Activated B cell treated with CpG ODN at 0.5 μM for 24 hours (primary cell): Measurements from ENCODE around the gene NPAS4. TPM values are rescaled to one million over a fixed set of nuclear protein-coding genes. Genes with fewer than 3 reads are reported as not detected.

Experiments
- ATAC-seq: fragments of 200-7000 bp; cut with Tn5 transposase; one replicate; pipeline ENCODE4 v1.10.0; 2021; ENCODE audit warnings: low read depth, mild to moderate bottlenecking, moderate library complexity
- CTCF ChIA-PET: fragments of 350-600 bp; sonication (Branson Sonifier 250); formaldehyde crosslinking; loops from one replicate; lab custom pipeline; 2021; ENCODE audit warnings: antibody characterized with exemption; lab: Charles Lee
- POLR2A ChIA-PET: fragments of 350-600 bp; sonication (Branson Sonifier 250); formaldehyde crosslinking; loops from one replicate; lab custom pipeline; 2021; ENCODE audit warnings: antibody characterized with exemption; lab: Charles Lee
- DNase-seq: peaks from one replicate; pipeline ENCODE4 v3.0.0; 2022
- H3K27ac Mint-ChIP-seq: one replicate; pipeline ENCODE4 v1.8.0; 2020; ENCODE audit warnings: mixed read lengths
- H3K27me3 Mint-ChIP-seq: one replicate; pipeline ENCODE4 v1.8.0; 2021; ENCODE audit warnings: mixed read lengths
- H3K36me3 Mint-ChIP-seq: one replicate; pipeline ENCODE4 v1.8.0; 2021; ENCODE audit warnings: low read depth, mixed read lengths
- H3K4me1 Mint-ChIP-seq: one replicate; pipeline ENCODE4 v1.8.0; 2021; ENCODE audit warnings: mixed read lengths
- H3K4me3 Mint-ChIP-seq: one replicate; pipeline ENCODE4 v1.8.0; 2020; ENCODE audit warnings: mild to moderate bottlenecking, mixed read lengths
- H3K9me3 Mint-ChIP-seq: one replicate; pipeline ENCODE4 v1.8.0; 2020; ENCODE audit warnings: mixed read lengths
- intact Hi-C: fragments of 100-400 bp; cut with micrococcal nuclease; formaldehyde crosslinking; loops from one replicate; pipeline ENCODE4 v1.15.1; 2024
- total RNA-seq: library from RNA; stranded (reverse); gene quantifications from 2 replicates; pipeline ENCODE4 v1.2.3, GENCODE V29; 2022
- TF ChIP-seq, protein P1 (sequence below): fragments of 200-600 bp; IDR thresholded peaks from one replicate; pipeline ENCODE4 v1.8.0; 2022; ENCODE audit warnings: antibody characterized with exemption, mild to moderate bottlenecking

The NPAS4 gene
- total RNA-seq, 1 donor from 2014 or later, result not detected

DNA sequence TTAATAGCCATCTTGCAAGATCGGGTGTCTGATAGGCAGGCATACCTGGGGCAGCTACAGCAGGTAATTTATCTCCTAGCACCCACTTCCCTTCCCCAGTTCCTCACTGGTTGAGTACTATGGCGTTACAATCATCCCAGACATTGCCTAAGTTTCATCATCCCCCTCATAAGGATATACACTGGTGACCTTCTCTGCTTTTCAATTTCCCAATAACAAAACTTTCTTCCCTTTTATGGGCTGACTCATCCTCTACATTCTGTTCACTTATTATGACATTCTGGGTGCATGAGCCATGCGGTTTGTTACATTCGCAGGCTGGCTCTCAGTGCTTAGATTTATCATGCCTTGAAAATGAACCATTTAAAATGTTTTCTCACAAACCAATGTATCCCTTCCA is 22.8 kb downstream of the NPAS4 start:
- peaks cover 11% of the 10 kb centered on the region for H3K9me3 Mint-ChIP-seq
- POLR2A ChIA-PET, result no interaction called here
- ATAC-seq, result no peak
- no peak for DNase-seq
- no peak overlapping the region for H3K27ac Mint-ChIP-seq
- peaks cover 4% of the 10 kb centered on the region for H3K27me3 Mint-ChIP-seq
- TF ChIP-seq, protein P1, sequence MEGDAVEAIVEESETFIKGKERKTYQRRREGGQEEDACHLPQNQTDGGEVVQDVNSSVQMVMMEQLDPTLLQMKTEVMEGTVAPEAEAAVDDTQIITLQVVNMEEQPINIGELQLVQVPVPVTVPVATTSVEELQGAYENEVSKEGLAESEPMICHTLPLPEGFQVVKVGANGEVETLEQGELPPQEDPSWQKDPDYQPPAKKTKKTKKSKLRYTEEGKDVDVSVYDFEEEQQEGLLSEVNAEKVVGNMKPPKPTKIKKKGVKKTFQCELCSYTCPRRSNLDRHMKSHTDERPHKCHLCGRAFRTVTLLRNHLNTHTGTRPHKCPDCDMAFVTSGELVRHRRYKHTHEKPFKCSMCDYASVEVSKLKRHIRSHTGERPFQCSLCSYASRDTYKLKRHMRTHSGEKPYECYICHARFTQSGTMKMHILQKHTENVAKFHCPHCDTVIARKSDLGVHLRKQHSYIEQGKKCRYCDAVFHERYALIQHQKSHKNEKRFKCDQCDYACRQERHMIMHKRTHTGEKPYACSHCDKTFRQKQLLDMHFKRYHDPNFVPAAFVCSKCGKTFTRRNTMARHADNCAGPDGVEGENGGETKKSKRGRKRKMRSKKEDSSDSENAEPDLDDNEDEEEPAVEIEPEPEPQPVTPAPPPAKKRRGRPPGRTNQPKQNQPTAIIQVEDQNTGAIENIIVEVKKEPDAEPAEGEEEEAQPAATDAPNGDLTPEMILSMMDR, result no peak
- no peak overlapping the region for H3K4me3 Mint-ChIP-seq
- H3K4me1 Mint-ChIP-seq, result peaks cover 3% of the 10 kb centered on the region
- intact Hi-C loops, result no loop called here
- CTCF ChIA-PET, result interaction anchor here (0.9 kb wide), 1 partner anchor 13 kb away, joined by 4 read pairs; no protein-coding TSS in a partner anchor
- peaks cover 4% of the 10 kb centered on the region for H3K36me3 Mint-ChIP-seq

DNA sequence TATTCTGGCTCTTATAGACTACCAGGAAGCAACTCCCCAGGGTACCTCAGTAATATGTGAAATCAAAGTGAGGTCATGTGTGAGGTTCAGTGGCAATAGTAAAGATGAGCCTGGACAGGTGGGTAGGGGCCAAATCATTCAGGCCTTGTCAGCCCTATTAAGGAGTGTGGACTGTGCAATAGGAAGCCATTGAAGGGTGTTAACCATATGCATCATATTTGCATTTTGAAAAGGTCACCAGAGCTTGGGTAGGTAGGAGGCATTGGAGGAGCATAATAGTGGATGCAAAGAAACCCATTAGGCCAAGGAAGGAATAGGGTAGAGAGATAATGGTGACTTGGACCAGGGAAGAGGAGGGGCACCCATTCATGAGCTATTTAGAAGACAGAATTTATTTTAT is 26.2 kb downstream of the NPAS4 start:
- TF ChIP-seq, protein P1, result no peak
- no peak for ATAC-seq
- Mint-ChIP-seq H3K27me3 (peaks cover 4% of the 10 kb centered on the region), H3K9me3 (peaks cover 11% of the 10 kb centered on the region), H3K4me1 (no peaks in the 10 kb centered on the region), H3K27ac (no peak overlapping the region), H3K4me3 (no peak overlapping the region), H3K36me3 (no peaks in the 10 kb centered on the region)
- CTCF ChIA-PET, result no interaction called here
- intact Hi-C loops, result no loop called here
- POLR2A ChIA-PET, result interaction anchor here (0.6 kb wide), 1 partner anchor 394 kb away, joined by 5 read pairs; no protein-coding TSS in a partner anchor
- DNase-seq, result no peak

DNA sequence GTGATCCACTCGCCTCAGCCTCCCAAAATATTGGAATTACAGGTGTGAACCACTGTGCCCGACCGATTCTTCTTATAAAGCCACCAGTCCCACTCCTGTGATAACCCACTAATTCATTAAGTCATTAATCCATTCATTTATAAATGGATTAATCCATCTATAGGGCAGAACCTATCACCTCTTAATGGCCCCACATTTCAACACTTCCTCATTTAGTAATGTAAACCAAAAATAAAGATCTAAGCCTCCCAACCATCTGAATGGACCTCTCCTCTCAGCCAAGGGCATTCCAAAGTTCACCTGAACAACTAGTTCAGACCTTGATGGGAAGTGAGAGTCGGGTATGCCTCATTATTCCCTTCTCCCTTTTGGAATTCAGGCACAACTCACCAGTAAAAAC is 27.7 kb downstream of the NPAS4 start:
- TF ChIP-seq, protein P1, result no peak
- ATAC-seq, result no peak
- DNase-seq, result no peak
- no peaks in the 10 kb centered on the region for H3K36me3 Mint-ChIP-seq
- H3K4me1 Mint-ChIP-seq, result no peaks in the 10 kb centered on the region
- peaks cover 4% of the 10 kb centered on the region for H3K9me3 Mint-ChIP-seq
- H3K4me3 Mint-ChIP-seq, result no peak overlapping the region
- H3K27me3 Mint-ChIP-seq, result peaks cover 2% of the 10 kb centered on the region
- no peak overlapping the region for H3K27ac Mint-ChIP-seq
- POLR2A ChIA-PET, result no interaction called here
- CTCF ChIA-PET, result no interaction called here
- intact Hi-C loops, result no loop called here

DNA sequence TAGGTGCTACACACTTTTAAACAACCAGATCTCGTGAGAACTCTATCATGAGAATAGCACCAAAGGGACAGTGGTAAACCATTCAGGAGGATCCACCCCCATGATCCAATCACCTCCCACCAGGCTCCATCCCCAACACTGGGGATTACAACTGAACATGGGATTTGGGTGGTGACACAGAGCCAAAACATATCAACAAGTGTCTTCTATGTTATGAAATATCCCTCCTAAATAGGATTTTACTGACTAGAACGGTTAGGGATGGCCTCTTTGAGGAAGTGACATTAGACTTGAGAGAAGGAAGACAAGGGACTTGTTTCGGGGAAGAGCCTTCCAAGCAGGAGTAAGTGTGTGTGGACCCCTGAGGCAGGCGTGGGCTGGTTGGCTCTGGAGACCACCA is 29.7 kb downstream of the NPAS4 start:
- TF ChIP-seq, protein P1, result no peak
- Mint-ChIP-seq H3K36me3 (no peaks in the 10 kb centered on the region), H3K4me3 (no peak overlapping the region), H3K4me1 (peaks cover 6% of the 10 kb centered on the region), H3K27me3 (peaks cover 11% of the 10 kb centered on the region), H3K9me3 (no peaks in the 10 kb centered on the region), H3K27ac (no peak overlapping the region)
- no peak for ATAC-seq
- intact Hi-C loops, result no loop called here
- no peak for DNase-seq
- ChIA-PET CTCF (interaction anchor here (0.7 kb wide), 1 partner anchor 1638 kb away, joined by 3 read pairs; no protein-coding TSS in a partner anchor), POLR2A (no interaction called here)

DNA sequence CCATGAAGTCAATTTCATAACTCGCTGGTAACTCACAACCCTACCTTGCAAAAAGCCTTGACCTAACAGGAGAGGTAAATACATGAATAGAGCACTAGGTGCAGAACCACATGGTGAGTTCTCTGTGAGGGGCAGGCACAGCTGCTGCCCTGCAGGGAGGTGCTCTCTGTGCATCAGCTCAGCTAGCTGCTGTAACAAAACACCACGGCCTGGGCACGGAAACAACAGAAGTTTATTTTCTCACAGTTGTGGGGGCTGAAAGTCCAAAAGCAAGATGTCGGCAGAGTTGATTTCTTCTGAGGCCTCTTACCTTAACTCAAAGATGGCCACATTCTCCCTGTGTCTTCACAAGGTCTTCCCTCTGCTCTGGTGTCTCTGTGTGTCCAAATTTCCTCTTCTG is 30.8 kb downstream of the NPAS4 start:
- ATAC-seq (no peak), DNase-seq (no peak)
- peaks cover 11% of the 10 kb centered on the region for H3K27me3 Mint-ChIP-seq
- POLR2A ChIA-PET, result no interaction called here
- CTCF ChIA-PET, result no interaction called here
- H3K4me1 Mint-ChIP-seq, result peaks cover 10% of the 10 kb centered on the region
- no peaks in the 10 kb centered on the region for H3K36me3 Mint-ChIP-seq
- no peak overlapping the region for H3K27ac Mint-ChIP-seq
- TF ChIP-seq, protein P1, result no peak
- intact Hi-C loops, result no loop called here
- no peak overlapping the region for H3K4me3 Mint-ChIP-seq
- no peaks in the 10 kb centered on the region for H3K9me3 Mint-ChIP-seq
